ENCODE results near the gene SEMA4D.

Gene SEMA4D

GRCh38 chr9:89454498-89455355 lies 43.2 kb downstream of the SEMA4D start:
- H3K27ac ChIP-seq, result peak overlapping the region in 6 of 21 experiments; percentile 11 to 80 (median 44)
- H3K4me3 ChIP-seq, result no peak overlapping the region

- Histone ChIP-seq H3K4me3 (no peak overlapping the region), H3K27ac (no peak overlapping the region)
Observed at GRCh38 chr9:89453452-89453851, 44.5 kb downstream of the SEMA4D start.

GRCh38 chr9:89452561-89452960 lies 45.4 kb downstream of the SEMA4D start:
- no peak overlapping the region for H3K27ac ChIP-seq

GRCh38 chr9:89450213-89450612 lies 47.7 kb downstream of the SEMA4D start:
- H3K27ac ChIP-seq, result no peak overlapping the region

More at GRCh38 chr9:89452561-89452960, 45.4 kb downstream of the SEMA4D start:
- H3K4me3 ChIP-seq, result no peak overlapping the region

GRCh38 chr9:89449261-89449671 lies 48.6 kb downstream of the SEMA4D start:
- Histone ChIP-seq H3K4me3 (no peak overlapping the region), H3K27ac (peak overlapping the region in 1 of 21 experiments; percentile 38)

More at GRCh38 chr9:89450213-89450612, 47.7 kb downstream of the SEMA4D start:
- no peak overlapping the region for H3K4me3 ChIP-seq

- no peak overlapping the region for H3K4me3 ChIP-seq
- H3K27ac ChIP-seq, result peak overlapping the region in 1 of 21 experiments; percentile 38
Observed at GRCh38 chr9:89448821-89449220, 49.1 kb downstream of the SEMA4D start.

GRCh38 chr9:89448381-89448780 lies 49.5 kb downstream of the SEMA4D start:
- H3K4me3 ChIP-seq, result no peak overlapping the region
- peak overlapping the region in 2 of 21 experiments; percentile 36 to 42 for H3K27ac ChIP-seq

GRCh38 chr9:89447416-89447815 lies 50.5 kb downstream of the SEMA4D start:
- no peak overlapping the region for H3K4me3 ChIP-seq
- no peak overlapping the region for H3K27ac ChIP-seq

- Histone ChIP-seq H3K27ac (no peak overlapping the region), H3K4me3 (no peak overlapping the region)
Observed at GRCh38 chr9:89446961-89447310, 51.0 kb downstream of the SEMA4D start.

GRCh38 chr9:89446261-89446960 lies 51.5 kb downstream of the SEMA4D start:
- H3K4me3 ChIP-seq, result no peak overlapping the region
- peak overlapping the region in 3 of 21 experiments; percentile 12 to 35 (median 34) for H3K27ac ChIP-seq

- Histone ChIP-seq H3K4me3 (no peak overlapping the region), H3K27ac (peak overlapping the region in 3 of 21 experiments; percentile 12 to 35 (median 34))
Observed at GRCh38 chr9:89445801-89446251, 52.1 kb downstream of the SEMA4D start.

- Histone ChIP-seq H3K4me3 (no peak overlapping the region), H3K27ac (peak overlapping the region in 4 of 21 experiments; percentile 21 to 48 (median 36))
Observed at GRCh38 chr9:89444925-89445765, 52.8 kb downstream of the SEMA4D start.

- Histone ChIP-seq H3K27ac (peak overlapping the region in 2 of 21 experiments; percentile 27 to 48), H3K4me3 (no peak overlapping the region)
Observed at GRCh38 chr9:89444274-89444673, 53.6 kb downstream of the SEMA4D start.

GRCh38 chr9:89442981-89443814 lies 54.7 kb downstream of the SEMA4D start:
- Histone ChIP-seq H3K27ac (peak overlapping the region in 10 of 21 experiments; percentile 31 to 75 (median 44)), H3K4me3 (no peak overlapping the region)

- H3K4me3 ChIP-seq, result no peak overlapping the region
- H3K27ac ChIP-seq, result peak overlapping the region in 9 of 21 experiments; percentile 31 to 75 (median 54)
Observed at GRCh38 chr9:89442501-89442978, 55.4 kb downstream of the SEMA4D start.

- Histone ChIP-seq H3K27ac (peak overlapping the region in 11 of 21 experiments; percentile 25 to 82 (median 73)), H3K4me3 (no peak overlapping the region)
Observed at GRCh38 chr9:89441986-89442385, 55.9 kb downstream of the SEMA4D start.

GRCh38 chr9:89441655-89441970 lies 56.3 kb downstream of the SEMA4D start:
- Histone ChIP-seq H3K27ac (peak overlapping the region in 16 of 21 experiments; percentile 15 to 82 (median 68)), H3K4me3 (no peak overlapping the region)

- Histone ChIP-seq H3K4me3 (no peak overlapping the region), H3K27ac (peak overlapping the region in 18 of 21 experiments; percentile 15 to 82 (median 68))
Observed at GRCh38 chr9:89440951-89441654, 56.8 kb downstream of the SEMA4D start.
